ENCODE data around the gene ZBTB46.
A peak's percentile ranks its signal among the peaks of the same experiment; 100 is the strongest.

Gene ZBTB46

GRCh38 chr20:63744158-63744557, 86.9 kb downstream of the ZBTB46 start:
- no peaks in the 10 kb centered on the region for H3K9me3 ChIP-seq (ENCODE audit: insufficient read depth, low read length)
- H4K20me1 ChIP-seq (ENCODE audit: low read depth, low read length): no peaks in the 10 kb centered on the region
- TF ChIP-seq CTCF (IDR thresholded peaks at IDR 0.05; ENCODE audit: insufficient read depth, low read length, poor library complexity, severe bottlenecking) (no peak), EZH2phosphoT487 (conservative IDR thresholded peaks at IDR 0.05; ENCODE audit: low read length) (no peak)
- no peak overlapping the region for H3K4me2 ChIP-seq (ENCODE audit: low read depth, low read length, poor library complexity, severe bottlenecking)
- H2AFZ ChIP-seq (ENCODE audit: low read depth, low read length, severe bottlenecking): no peak overlapping the region
- H3K27me3 ChIP-seq (ENCODE audit: low read length): no peaks in the 10 kb centered on the region
- H3K9ac ChIP-seq (ENCODE audit: low read length): no peak overlapping the region
- no peaks in the 10 kb centered on the region for H3K9me2 ChIP-seq (replicated peaks; ENCODE audit: insufficient read depth, low read length)
- H3F3A ChIP-seq (ENCODE audit: insufficient read depth): peaks cover 14% of the 10 kb centered on the region; the same call in 1 of the 2 replicates
- 0 out of 2 replicates have a peak overlapping the region, but pooled peaks have one; percentile 25 for H3K27ac ChIP-seq (ENCODE audit: low read depth, low read length)
- no peaks in the 10 kb centered on the region for H3K36me3 ChIP-seq (ENCODE audit: low read length)
- no peaks in the 10 kb centered on the region for H3K79me2 ChIP-seq (ENCODE audit: insufficient read depth, low read length)
- no peak overlapping the region for H3K4me3 ChIP-seq (ENCODE audit: insufficient read depth, low read length, poor library complexity, severe bottlenecking)

GRCh38 chr20:63743210-63743970, 87.7 kb downstream of the ZBTB46 start:
- no peak overlapping the region for H2AFZ ChIP-seq (ENCODE audit: low read depth, low read length, severe bottlenecking)
- H3K9me3 ChIP-seq (ENCODE audit: insufficient read depth, low read length): no peaks in the 10 kb centered on the region
- no peak overlapping the region for H3K9ac ChIP-seq (ENCODE audit: low read length)
- no peaks in the 10 kb centered on the region for H3K36me3 ChIP-seq (ENCODE audit: low read length)
- H3K79me2 ChIP-seq (ENCODE audit: insufficient read depth, low read length): no peaks in the 10 kb centered on the region
- no peaks in the 10 kb centered on the region for H4K20me1 ChIP-seq (ENCODE audit: low read depth, low read length)
- H3K4me2 ChIP-seq (ENCODE audit: low read depth, low read length, poor library complexity, severe bottlenecking): no peak overlapping the region
- TF ChIP-seq EZH2phosphoT487 (conservative IDR thresholded peaks at IDR 0.05; ENCODE audit: low read length) (no peak), CTCF (IDR thresholded peaks at IDR 0.05; ENCODE audit: insufficient read depth, low read length, poor library complexity, severe bottlenecking) (no peak)
- no peak overlapping the region for H3K4me3 ChIP-seq (ENCODE audit: insufficient read depth, low read length, poor library complexity, severe bottlenecking)
- H3K9me2 ChIP-seq (replicated peaks; ENCODE audit: insufficient read depth, low read length): no peaks in the 10 kb centered on the region
- no peaks in the 10 kb centered on the region for H3K27me3 ChIP-seq (ENCODE audit: low read length)
- H3K27ac ChIP-seq (ENCODE audit: low read depth, low read length): 0 out of 2 replicates have a peak overlapping the region, but pooled peaks have one; percentile 25
- peaks cover 14% of the 10 kb centered on the region; the same call in 1 of the 2 replicates for H3F3A ChIP-seq (ENCODE audit: insufficient read depth)

GRCh38 chr20:63742381-63743024, 88.6 kb downstream of the ZBTB46 start:
- no peaks in the 10 kb centered on the region for H3K9me3 ChIP-seq (ENCODE audit: insufficient read depth, low read length)
- no peak overlapping the region for H3K4me2 ChIP-seq (ENCODE audit: low read depth, low read length, poor library complexity, severe bottlenecking)
- no peak overlapping the region for H3K4me3 ChIP-seq (ENCODE audit: insufficient read depth, low read length, poor library complexity, severe bottlenecking)
- H3K9me2 ChIP-seq (replicated peaks; ENCODE audit: insufficient read depth, low read length): no peaks in the 10 kb centered on the region
- H3F3A ChIP-seq (ENCODE audit: insufficient read depth): peaks cover 17% of the 10 kb centered on the region
- no peaks in the 10 kb centered on the region for H4K20me1 ChIP-seq (ENCODE audit: low read depth, low read length)
- no peaks in the 10 kb centered on the region for H3K27me3 ChIP-seq (ENCODE audit: low read length)
- H3K79me2 ChIP-seq (ENCODE audit: insufficient read depth, low read length): no peaks in the 10 kb centered on the region
- H3K27ac ChIP-seq (ENCODE audit: low read depth, low read length): no peak overlapping the region
- H3K36me3 ChIP-seq (ENCODE audit: low read length): no peaks in the 10 kb centered on the region
- H2AFZ ChIP-seq (ENCODE audit: low read depth, low read length, severe bottlenecking): no peak overlapping the region
- H3K9ac ChIP-seq (ENCODE audit: low read length): no peak overlapping the region
- TF ChIP-seq EZH2phosphoT487 (conservative IDR thresholded peaks at IDR 0.05; ENCODE audit: low read length): no peak
- TF ChIP-seq CTCF (IDR thresholded peaks at IDR 0.05; ENCODE audit: insufficient read depth, low read length, poor library complexity, severe bottlenecking): no peak

Measured in SU-DHL-6 (cell line).